NB4 (cell line): ENCODE measurements around the gene SLCO2A1.

Source experiments
- CTCF ChIP-seq: IDR thresholded peaks from one replicate; pipeline ENCODE4 v1.5.1; 2012; ENCODE audit warnings: low read depth, low read length
- POLR2A ChIP-seq: IDR thresholded peaks from 2 replicates; pipeline ENCODE4 v1.6.1; 2011; ENCODE audit warnings: mild to moderate bottlenecking; ENCODE audit not compliant: insufficient read length; ENCODE audit errors: extremely low read depth

GRCh38 chr3:134003066-134003465, 26.7 kb downstream of the SLCO2A1 start:
- TF ChIP-seq POLR2A = no peak
- TF ChIP-seq CTCF = no peak
